ENCODE measurements around the gene RASL12.

DNA sequence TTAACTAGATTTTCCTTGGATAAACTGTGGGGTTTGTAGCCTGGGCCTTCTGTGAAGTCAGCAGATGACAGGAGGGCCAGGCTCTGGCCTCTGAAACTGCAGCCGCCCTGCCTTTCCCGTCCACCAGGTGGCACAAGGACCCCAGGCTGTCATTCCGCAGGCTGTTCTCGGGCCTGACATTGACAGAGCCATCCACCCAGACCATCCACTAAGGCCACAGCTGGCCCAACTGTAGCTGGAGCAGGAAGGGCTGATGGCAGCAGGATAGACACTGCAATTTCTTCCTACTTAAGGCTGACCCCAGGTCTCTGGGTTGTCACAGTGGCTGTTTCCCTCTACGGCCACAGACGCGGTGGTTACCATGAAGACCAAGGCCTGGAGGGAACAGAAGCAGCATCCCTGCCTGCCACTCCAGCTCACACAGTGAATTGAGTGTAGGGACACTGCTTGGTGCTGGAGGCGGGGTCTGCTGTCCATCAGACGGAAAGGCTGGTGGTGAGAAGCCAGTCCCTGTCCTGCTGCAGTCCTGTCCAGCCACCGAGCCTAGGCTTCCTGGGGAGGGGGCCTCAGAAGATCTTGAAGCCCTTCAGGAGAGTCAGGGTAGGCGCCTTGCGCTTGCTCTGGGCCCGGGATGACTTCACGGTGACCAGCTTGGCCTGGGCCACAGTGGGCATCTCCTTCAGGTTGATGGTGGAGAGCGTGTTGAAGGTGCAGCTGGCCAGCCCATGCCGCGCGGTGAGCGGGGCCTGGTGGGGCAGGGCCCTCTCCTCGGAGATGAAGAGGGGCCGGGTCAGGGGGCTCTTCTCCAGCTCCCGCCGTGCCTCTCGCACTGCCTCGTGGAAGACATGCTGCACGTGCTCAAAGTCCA, 13.2 kb downstream of the RASL12 start:
- TF ChIP-seq EZH2 (IDR thresholded peaks at IDR 0.05; ENCODE audit: low read depth, low read length, severe bottlenecking): no peak
- no peak for TF ChIP-seq JUND (IDR thresholded peaks at IDR 0.05; ENCODE audit: low read length)
- TF ChIP-seq, protein P1, sequence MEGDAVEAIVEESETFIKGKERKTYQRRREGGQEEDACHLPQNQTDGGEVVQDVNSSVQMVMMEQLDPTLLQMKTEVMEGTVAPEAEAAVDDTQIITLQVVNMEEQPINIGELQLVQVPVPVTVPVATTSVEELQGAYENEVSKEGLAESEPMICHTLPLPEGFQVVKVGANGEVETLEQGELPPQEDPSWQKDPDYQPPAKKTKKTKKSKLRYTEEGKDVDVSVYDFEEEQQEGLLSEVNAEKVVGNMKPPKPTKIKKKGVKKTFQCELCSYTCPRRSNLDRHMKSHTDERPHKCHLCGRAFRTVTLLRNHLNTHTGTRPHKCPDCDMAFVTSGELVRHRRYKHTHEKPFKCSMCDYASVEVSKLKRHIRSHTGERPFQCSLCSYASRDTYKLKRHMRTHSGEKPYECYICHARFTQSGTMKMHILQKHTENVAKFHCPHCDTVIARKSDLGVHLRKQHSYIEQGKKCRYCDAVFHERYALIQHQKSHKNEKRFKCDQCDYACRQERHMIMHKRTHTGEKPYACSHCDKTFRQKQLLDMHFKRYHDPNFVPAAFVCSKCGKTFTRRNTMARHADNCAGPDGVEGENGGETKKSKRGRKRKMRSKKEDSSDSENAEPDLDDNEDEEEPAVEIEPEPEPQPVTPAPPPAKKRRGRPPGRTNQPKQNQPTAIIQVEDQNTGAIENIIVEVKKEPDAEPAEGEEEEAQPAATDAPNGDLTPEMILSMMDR (IDR thresholded peaks at IDR 0.05; ENCODE audit: control extremely low read depth in 1 of 3, insufficient read depth in 1 of 3, low read depth in 1 of 3, low read length in 3 of 3): peak; percentile 95 to 97 (median 97)
- TF ChIP-seq POLR2AphosphoS5 (IDR thresholded peaks at IDR 0.05; ENCODE audit: low read depth, low read length): no peak
- TF ChIP-seq EP300 (IDR thresholded peaks at IDR 0.05; ENCODE audit: borderline replicate concordance in 1 of 2, low read depth in 2 of 2, low read length in 2 of 2): no peak
- TF ChIP-seq SUZ12 (IDR thresholded peaks at IDR 0.05; ENCODE audit: low read length): no peak
- TF ChIP-seq RAD21 (IDR thresholded peaks at IDR 0.05 in 1 of 2, conservative IDR thresholded peaks at IDR 0.05 in 1 of 2; ENCODE audit: low read depth in 2 of 2, low read length in 2 of 2): peak; percentile 96
- TF ChIP-seq TAF1 (IDR thresholded peaks at IDR 0.05; ENCODE audit: low read depth, low read length): no peak
- TF ChIP-seq RNF2 (IDR thresholded peaks at IDR 0.05; ENCODE audit: borderline replicate concordance, low read depth, low read length, missing control alignments, poor library complexity, severe bottlenecking): no peak
